Activated CD4-positive, alpha-beta memory T cell treated with anti-CD3 and anti-CD28 coated beads, Interleukin-2, amount 10 ng/mL, durations not matched to agents 7 days and 5 days (primary cell): ENCODE measurements around the gene F13A1. TPM values are rescaled to one million over a fixed set of nuclear protein-coding genes. Genes with fewer than 3 reads are reported as not detected.

ENCODE experiments used
- CTCF ChIA-PET: fragments of 350-600 bp; sonication (Branson Sonifier 250); formaldehyde crosslinking; loops from one replicate; lab custom pipeline; 2021; ENCODE audit warnings: antibody characterized with exemption, inconsistent platforms; lab: Charles Lee
- POLR2A ChIA-PET: fragments of 350-600 bp; sonication (Branson Sonifier 250); formaldehyde crosslinking; loops from one replicate; lab custom pipeline; 2021; ENCODE audit warnings: antibody characterized with exemption; lab: Charles Lee
- DNase-seq: peaks from one replicate; pipeline ENCODE4 v3.0.0-alpha.2; 2020
- H3K27ac Mint-ChIP-seq: one replicate; pipeline ENCODE4 v1.8.0; 2021; ENCODE audit warnings: mild to moderate bottlenecking, mixed read lengths
- H3K27me3 Mint-ChIP-seq: one replicate; pipeline ENCODE4 v1.8.0; 2021; ENCODE audit warnings: mixed read lengths
- H3K36me3 Mint-ChIP-seq: one replicate; pipeline ENCODE4 v1.8.0; 2021; ENCODE audit warnings: low read depth, mixed read lengths
- H3K4me1 Mint-ChIP-seq: one replicate; pipeline ENCODE4 v1.8.0; 2021; ENCODE audit warnings: mixed read lengths
- H3K4me3 Mint-ChIP-seq: one replicate; pipeline ENCODE4 v1.8.0; 2021; ENCODE audit warnings: mild to moderate bottlenecking, mixed read lengths
- H3K9me3 Mint-ChIP-seq: one replicate; pipeline ENCODE4 v1.8.0; 2021; ENCODE audit warnings: mixed read lengths
- total RNA-seq, 2 experiments: library from RNA; stranded (reverse); gene quantifications; one replicate each; pipeline ENCODE4 v1.2.3, GENCODE V29; 2021

F13A1 gene
- total RNA-seq, 2 experiments from 2014 or later: not detected

DNA sequence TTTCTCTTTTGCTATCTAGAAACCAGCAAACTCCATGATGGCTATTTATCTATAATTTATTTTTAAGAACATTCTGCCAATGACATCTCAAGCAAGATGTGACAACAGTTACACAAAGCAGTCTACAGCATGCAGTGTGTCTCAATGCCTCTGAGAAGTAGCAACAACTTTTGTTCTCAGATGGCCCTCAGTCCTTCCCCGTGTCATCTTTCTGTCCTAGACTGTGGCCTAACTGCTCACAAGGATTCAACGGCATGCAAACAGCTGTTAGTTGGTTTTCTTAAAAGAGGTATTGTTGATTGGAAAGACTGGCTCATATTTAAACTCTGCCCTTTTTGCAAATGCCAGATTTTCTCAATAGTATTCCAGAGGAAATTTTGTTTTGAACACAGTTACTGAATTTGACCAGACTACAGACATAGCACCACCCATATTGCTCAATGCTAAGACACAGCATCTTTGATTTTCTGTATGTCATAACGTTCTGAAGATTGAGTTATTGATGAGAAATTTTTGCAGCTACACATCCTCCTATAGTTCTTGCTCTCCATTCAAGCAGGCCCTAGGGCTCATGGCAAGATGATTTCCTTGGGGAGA lies 26.1 kb upstream of the F13A1 start:
- no peak overlapping the region for H3K27ac Mint-ChIP-seq
- peaks cover 12% of the 10 kb centered on the region for H3K27me3 Mint-ChIP-seq
- H3K36me3 Mint-ChIP-seq: no peaks in the 10 kb centered on the region
- H3K9me3 Mint-ChIP-seq: no peaks in the 10 kb centered on the region
- H3K4me1 Mint-ChIP-seq: no peaks in the 10 kb centered on the region
- CTCF ChIA-PET: no interaction called here
- no peak overlapping the region for H3K4me3 Mint-ChIP-seq
- no peak for DNase-seq
- POLR2A ChIA-PET: no interaction called here

DNA sequence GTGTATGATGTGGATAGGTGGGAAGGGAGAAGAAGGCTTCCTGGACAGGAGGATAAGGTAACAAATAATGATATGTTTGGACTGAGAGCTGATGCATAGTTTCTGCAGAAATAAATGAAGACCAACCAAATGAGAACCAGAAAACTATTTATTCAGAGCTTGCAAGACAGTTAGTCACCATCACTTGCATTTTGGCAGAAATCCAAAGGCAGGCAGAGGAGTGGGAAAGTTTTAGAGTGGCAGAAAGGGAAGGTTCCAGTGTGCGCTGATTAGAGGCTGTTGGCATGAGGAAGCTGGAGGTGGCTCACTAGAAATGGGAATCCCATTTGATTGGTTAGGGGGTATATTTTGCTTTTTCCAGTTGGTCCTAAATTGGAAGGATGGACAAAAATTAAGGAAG lies 13.0 kb upstream of the F13A1 start:
- CTCF ChIA-PET: no interaction called here
- H3K4me3 Mint-ChIP-seq: no peak overlapping the region
- H3K27me3 Mint-ChIP-seq: peaks cover 3% of the 10 kb centered on the region
- DNase-seq: no peak
- H3K27ac Mint-ChIP-seq: no peak overlapping the region
- H3K36me3 Mint-ChIP-seq: no peaks in the 10 kb centered on the region
- H3K4me1 Mint-ChIP-seq: peaks cover 2% of the 10 kb centered on the region
- H3K9me3 Mint-ChIP-seq: no peaks in the 10 kb centered on the region
- POLR2A ChIA-PET: no interaction called here

DNA sequence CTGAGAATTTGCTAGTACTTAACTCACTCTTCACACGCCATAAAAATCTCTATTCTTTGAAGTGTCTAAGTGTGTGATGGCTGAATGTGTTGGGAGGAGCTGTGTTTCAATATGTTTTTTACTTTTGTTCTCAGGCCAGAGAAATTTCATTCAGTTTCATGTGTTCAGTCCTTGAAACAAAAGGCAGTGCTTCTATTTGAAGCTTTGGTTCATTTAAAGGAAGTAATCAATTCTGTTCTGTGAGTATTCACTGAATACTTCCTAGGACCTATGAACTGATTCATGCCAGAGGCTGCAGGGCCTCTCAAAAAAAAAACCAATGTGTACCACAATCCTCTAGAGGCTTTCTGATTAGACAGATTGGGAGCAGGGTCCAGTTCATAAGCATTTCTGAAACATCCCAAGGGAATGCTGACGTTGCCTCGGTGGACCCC lies 12.4 kb upstream of the F13A1 start:
- Mint-ChIP-seq H3K27ac (no peak overlapping the region), H3K9me3 (no peaks in the 10 kb centered on the region), H3K4me1 (peaks cover 2% of the 10 kb centered on the region), H3K27me3 (peaks cover 3% of the 10 kb centered on the region), H3K4me3 (no peak overlapping the region), H3K36me3 (no peaks in the 10 kb centered on the region)
- no peak for DNase-seq
- POLR2A ChIA-PET: no interaction called here
- CTCF ChIA-PET: no interaction called here

DNA sequence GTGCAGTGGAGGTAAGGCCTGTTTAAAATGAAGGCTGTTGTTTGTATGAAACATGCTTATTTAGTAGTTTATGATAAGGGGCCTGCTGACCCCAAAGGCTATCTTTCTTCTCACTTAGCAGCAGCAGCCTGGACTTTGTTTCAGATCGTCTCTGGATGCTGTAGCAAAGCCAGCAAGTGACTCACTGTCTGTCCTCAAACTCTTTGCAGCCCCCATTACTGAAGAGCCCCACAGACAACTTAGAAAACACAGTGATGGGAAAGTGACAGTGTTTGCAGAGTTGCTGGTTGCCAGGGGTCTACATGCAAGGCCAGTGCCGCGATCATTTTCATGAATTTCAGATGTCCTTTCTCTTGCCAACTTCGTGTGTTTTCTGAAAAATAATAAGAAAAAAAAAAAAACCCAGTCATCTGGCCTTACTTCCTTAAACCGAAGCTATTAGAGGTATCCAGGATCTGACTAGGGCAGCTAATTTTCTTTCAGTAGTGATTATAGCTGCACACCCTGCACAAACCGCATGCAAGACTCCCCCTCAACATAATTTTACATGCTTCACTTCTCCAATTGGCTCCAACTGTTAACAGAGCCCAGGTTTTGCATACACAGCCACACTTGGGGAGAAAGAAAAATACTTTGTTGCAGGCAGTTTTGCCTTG lies 11.6 kb upstream of the F13A1 start:
- DNase-seq: no peak
- Mint-ChIP-seq H3K9me3 (no peaks in the 10 kb centered on the region), H3K4me1 (peaks cover 2% of the 10 kb centered on the region), H3K27ac (no peak overlapping the region), H3K4me3 (no peak overlapping the region), H3K27me3 (peaks cover 3% of the 10 kb centered on the region), H3K36me3 (no peaks in the 10 kb centered on the region)
- CTCF ChIA-PET: no interaction called here
- POLR2A ChIA-PET: no interaction called here

DNA sequence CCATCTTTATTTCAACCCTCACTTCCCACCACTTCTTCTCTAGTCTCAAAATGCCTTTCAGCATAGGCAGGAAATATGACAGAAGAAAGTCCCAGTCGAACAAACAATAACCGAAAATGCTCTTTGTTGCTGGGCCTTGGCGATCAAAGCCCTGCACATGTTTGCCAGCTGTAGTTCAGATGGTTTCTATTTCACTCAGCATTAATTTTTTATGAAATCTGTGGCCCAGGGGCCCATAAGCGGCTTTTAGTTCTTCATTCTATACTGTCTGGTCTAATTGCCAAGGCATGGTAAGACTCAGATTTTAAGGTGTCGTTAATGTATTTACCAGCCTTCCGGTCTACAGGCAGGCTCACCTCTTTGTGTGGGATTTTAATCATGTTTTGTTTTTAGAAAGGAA lies 10.9 kb upstream of the F13A1 start:
- H3K9me3 Mint-ChIP-seq: no peaks in the 10 kb centered on the region
- H3K27me3 Mint-ChIP-seq: peaks cover under 1% of the 10 kb centered on the region
- H3K27ac Mint-ChIP-seq: no peak overlapping the region
- no peak for DNase-seq
- CTCF ChIA-PET: no interaction called here
- no peak overlapping the region for H3K4me3 Mint-ChIP-seq
- POLR2A ChIA-PET: no interaction called here
- H3K36me3 Mint-ChIP-seq: no peaks in the 10 kb centered on the region
- H3K4me1 Mint-ChIP-seq: peaks cover 2% of the 10 kb centered on the region

DNA sequence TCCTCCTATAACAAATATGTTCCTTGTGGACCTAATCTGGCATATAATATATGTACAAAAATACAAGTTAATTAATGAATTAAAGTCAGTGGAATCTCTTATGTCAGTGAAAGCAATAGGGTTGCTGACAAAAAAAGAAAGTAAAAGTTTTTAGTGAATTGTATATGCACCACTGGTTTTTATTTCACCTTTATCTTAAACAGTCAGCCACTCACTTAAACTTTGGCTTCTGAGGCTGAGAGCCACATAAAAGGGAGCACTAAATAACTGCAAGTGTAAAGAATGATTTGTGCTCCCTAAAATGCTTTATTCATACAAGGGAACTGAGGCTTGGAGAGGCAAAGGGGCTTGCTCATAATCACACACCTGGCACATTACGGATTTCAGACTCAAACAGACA lies 9.9 kb upstream of the F13A1 start:
- Mint-ChIP-seq H3K9me3 (no peaks in the 10 kb centered on the region), H3K27me3 (no peaks in the 10 kb centered on the region), H3K27ac (no peak overlapping the region), H3K4me1 (peaks cover 2% of the 10 kb centered on the region), H3K36me3 (no peaks in the 10 kb centered on the region), H3K4me3 (no peak overlapping the region)
- no peak for DNase-seq
- CTCF ChIA-PET: no interaction called here
- POLR2A ChIA-PET: no interaction called here

DNA sequence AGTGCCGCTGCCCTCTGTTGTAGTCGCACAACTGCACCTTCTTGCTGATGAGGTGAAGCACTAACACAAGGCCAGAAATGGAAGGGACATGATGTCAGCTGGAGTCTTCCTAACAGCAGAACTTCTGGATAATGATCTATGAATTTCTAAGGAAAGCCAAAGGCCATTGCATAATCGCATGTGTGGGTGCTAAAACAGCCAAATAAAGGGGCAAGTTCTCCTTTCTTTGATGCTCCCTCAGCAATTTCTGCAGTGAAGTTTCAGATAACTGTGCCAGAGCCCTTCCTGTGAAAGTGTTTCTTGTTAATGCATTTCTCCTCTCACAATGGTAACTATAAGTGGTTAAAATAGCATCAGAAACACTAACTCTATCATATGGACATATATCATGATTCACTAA lies 8.0 kb upstream of the F13A1 start:
- Mint-ChIP-seq H3K36me3 (no peaks in the 10 kb centered on the region), H3K4me1 (peaks cover 2% of the 10 kb centered on the region), H3K27ac (no peak overlapping the region), H3K4me3 (no peak overlapping the region), H3K27me3 (no peaks in the 10 kb centered on the region), H3K9me3 (no peaks in the 10 kb centered on the region)
- ChIA-PET POLR2A (no interaction called here), CTCF (no interaction called here)
- no peak for DNase-seq

DNA sequence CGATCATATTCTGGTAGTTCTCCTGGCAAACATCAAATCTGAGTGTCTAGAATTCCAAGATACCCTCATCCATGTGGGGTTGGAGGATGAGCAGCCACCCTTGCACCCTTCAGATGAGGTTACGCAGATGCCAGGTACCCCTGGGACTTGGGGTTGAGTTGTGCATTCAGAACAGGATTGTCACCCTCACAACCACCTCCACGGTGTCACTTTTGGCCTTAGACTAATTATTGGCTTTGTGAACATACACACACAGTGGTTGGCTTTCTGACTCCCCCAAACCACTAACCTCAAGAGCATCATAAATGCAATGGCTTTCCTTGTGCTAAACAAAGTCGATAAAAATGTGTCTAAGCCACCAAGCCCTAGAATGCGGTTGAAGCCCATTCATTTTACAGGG lies 2.9 kb upstream of the F13A1 start:
- Mint-ChIP-seq H3K4me3 (no peak overlapping the region), H3K36me3 (no peaks in the 10 kb centered on the region), H3K27me3 (peaks cover 43% of the 10 kb centered on the region), H3K9me3 (no peaks in the 10 kb centered on the region), H3K4me1 (no peaks in the 10 kb centered on the region), H3K27ac (no peak overlapping the region)
- no peak for DNase-seq
- ChIA-PET POLR2A (no interaction called here), CTCF (no interaction called here)

DNA sequence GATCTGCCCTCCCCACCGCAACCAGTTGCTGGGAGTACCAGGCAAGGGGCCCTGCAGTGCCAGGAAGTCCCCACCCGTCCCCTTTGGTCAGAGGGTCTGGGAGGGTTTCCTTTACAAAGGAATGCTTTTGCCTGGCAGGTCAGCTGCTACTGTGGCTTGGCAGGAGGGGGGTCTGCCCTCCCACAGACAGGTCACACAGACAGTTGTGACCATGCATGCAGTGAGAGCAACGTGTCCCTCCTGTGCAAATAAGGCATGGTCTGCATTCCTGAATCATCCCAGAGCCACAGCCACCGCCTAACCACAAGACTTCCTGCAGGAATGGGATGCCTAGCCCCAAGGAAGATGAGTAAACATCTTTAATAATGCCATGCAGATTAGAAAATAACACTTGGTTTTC lies 439 bp upstream of the F13A1 start:
- Mint-ChIP-seq H3K9me3 (no peaks in the 10 kb centered on the region), H3K27ac (no peak overlapping the region), H3K36me3 (no peaks in the 10 kb centered on the region), H3K4me3 (no peak overlapping the region), H3K4me1 (no peaks in the 10 kb centered on the region), H3K27me3 (peaks cover 48% of the 10 kb centered on the region)
- ChIA-PET POLR2A (no interaction called here), CTCF (no interaction called here)
- DNase-seq: no peak

DNA sequence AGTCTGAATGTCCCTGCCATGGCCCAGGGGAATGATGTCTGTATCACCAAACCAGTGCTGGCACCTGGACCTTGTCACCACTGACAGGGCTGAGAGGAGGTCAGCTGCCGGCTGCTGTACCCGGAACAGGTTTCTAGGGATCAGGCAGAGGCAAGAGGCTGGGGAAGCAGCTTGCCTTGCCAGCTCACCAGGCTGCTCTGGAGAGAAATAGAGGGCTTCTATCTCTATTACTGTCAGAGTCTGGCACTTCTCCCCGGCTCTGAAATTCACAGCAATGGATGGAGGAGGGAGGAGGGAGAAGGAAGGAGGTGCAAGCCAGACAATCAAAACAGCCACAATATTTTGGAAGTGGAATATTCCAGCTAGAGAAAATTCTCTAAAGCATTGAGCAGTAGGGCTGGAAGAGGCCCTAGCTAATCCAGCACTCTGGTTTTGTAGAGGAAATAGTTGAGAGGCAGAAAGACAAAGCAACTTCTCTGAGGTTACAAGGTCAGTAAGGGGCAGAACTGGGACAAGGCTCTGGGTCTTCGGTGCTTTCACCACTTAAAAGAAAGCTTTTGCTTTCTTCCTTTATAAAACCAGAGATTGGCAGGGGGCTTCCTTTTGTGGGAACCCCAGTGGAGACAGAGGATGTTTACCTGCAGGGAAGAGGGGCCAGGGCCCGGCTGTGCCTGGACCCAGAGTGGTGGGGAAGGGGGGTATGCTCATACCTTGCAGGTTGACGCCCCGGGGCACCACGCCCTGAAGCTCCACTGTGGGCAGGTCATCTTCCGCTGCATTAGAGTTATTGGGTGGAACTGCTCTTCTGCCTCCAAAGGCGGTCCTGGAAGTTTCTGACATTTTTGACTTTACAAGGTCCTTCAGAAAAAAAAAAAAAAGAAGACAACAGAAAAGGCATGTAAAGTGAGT lies 2.4 kb downstream of the F13A1 start:
- H3K36me3 Mint-ChIP-seq: no peaks in the 10 kb centered on the region
- H3K9me3 Mint-ChIP-seq: no peaks in the 10 kb centered on the region
- CTCF ChIA-PET: no interaction called here
- no peak for DNase-seq
- H3K27me3 Mint-ChIP-seq: peaks cover 52% of the 10 kb centered on the region
- POLR2A ChIA-PET: no interaction called here
- H3K4me1 Mint-ChIP-seq: no peaks in the 10 kb centered on the region
- no peak overlapping the region for H3K4me3 Mint-ChIP-seq
- H3K27ac Mint-ChIP-seq: no peak overlapping the region

DNA sequence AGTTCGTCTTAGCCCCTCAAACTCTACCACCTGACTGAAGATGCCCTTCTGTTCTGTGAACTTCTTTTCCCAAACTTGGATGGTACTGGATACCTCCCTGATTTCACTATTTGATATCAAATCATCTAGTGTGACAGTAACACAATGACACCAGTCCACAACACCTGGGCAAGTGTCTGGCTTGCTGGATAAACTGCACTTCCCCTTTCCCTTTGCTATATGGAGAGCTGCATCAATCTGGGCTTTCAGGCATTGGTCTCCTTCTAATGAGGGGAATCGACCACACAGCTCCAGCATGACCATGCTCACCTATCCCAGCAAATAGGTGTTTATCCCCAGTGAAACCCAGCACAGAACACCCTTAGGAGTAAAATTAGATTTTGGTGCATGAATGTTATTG lies 3.1 kb downstream of the F13A1 start:
- ChIA-PET POLR2A (no interaction called here), CTCF (no interaction called here)
- Mint-ChIP-seq H3K27ac (no peak overlapping the region), H3K4me1 (no peaks in the 10 kb centered on the region), H3K27me3 (peaks cover 45% of the 10 kb centered on the region), H3K9me3 (no peaks in the 10 kb centered on the region), H3K4me3 (no peak overlapping the region), H3K36me3 (no peaks in the 10 kb centered on the region)
- DNase-seq: no peak

DNA sequence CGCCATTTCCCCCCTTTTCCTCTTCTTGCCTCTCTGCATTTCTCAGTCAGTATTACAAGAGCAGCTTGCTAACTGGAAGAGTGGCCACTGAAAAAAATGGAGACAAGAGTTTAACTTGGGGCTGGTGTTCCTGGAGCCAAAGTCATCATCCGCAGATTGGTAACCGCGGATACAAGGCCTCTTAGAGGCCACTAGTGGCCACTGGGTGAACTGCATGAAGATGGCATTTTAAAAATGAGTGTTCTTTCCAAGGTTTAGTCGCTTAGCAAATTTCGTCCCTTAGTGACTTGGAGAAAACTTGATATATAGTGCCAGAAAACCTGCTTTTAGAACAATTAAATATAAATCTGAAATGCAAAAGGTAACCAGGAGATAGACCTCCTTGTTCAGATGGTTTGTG lies 4.8 kb downstream of the F13A1 start:
- Mint-ChIP-seq H3K27ac (no peak overlapping the region), H3K36me3 (no peaks in the 10 kb centered on the region), H3K4me3 (no peak overlapping the region), H3K9me3 (no peaks in the 10 kb centered on the region), H3K4me1 (no peaks in the 10 kb centered on the region), H3K27me3 (peaks cover 29% of the 10 kb centered on the region)
- POLR2A ChIA-PET: no interaction called here
- DNase-seq: peak; percentile 19
- CTCF ChIA-PET: interaction anchor here (1.0 kb wide), 1 partner anchor 10 kb away, joined by 3 read pairs; no protein-coding TSS in a partner anchor

DNA sequence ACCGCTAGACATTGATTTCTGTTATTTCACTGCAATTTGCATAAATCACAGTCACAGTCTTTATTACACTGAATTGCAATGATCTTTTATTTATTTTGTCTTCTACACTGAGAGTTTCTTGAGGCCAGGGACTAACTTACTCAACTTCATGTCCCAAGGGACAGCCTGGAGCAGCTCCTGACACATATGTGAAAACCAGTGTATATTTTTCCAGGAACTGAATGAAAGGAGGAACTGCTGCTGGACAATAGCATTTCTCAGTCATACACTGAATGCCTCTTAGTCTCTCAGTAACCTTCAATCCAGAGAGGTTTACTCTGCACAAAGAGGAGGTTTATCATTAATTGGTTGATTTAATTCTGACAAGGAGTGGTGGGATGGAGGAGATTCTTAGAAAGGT lies 5.9 kb downstream of the F13A1 start:
- Mint-ChIP-seq H3K27ac (no peak overlapping the region), H3K4me3 (no peak overlapping the region), H3K36me3 (no peaks in the 10 kb centered on the region), H3K4me1 (no peaks in the 10 kb centered on the region), H3K9me3 (no peaks in the 10 kb centered on the region), H3K27me3 (peaks cover 23% of the 10 kb centered on the region)
- no peak for DNase-seq
- CTCF ChIA-PET: interaction anchor here (0.6 kb wide), 1 partner anchor 25 kb away, joined by 3 read pairs; no protein-coding TSS in a partner anchor
- POLR2A ChIA-PET: no interaction called here
